MCF 10A (cell line): ENCODE measurements around the gene GLRA2. TPM values are rescaled to one million over a fixed set of nuclear protein-coding genes. Genes with fewer than 3 reads are reported as not detected.

Experiments
- BruUV-seq: library from RNA; stranded (reverse); fragments of 400-500 nt; replicated peaks from 2 replicates; lab custom pipeline; 2021; lab: Mats Ljungman, UMichigan
- CTCF ChIA-PET: fragments of 300-600 bp; sonication (Branson Sonifier 250); formaldehyde crosslinking; extraction: SDS; loops from one replicate; lab custom pipeline; 2021; ENCODE audit warnings: antibody characterized with exemption, inconsistent platforms; lab: Yijun Ruan, JAX
- POLR2A ChIA-PET: fragments of 300-600, 350-650 bp; sonication (Branson Sonifier 250); formaldehyde crosslinking; extraction: SDS; loops from one replicate; lab custom pipeline; 2020; ENCODE audit warnings: antibody characterized with exemption, inconsistent platforms; lab: Yijun Ruan, JAX
- DNase-seq: peaks from one replicate; pipeline ENCODE4 v3.0.0-alpha.2; 2018; ENCODE audit not compliant: unreplicated experiment
- H3K27ac Mint-ChIP-seq: one replicate; pipeline ENCODE4 v1.8.0; 2022; ENCODE audit warnings: mild to moderate bottlenecking, low read depth, mixed read lengths; ENCODE audit not compliant: unreplicated experiment
- H3K27me3 Mint-ChIP-seq: one replicate; pipeline ENCODE4 v1.8.0; 2022; ENCODE audit warnings: mixed read lengths; ENCODE audit not compliant: insufficient read depth, unreplicated experiment
- H3K36me3 Mint-ChIP-seq: one replicate; pipeline ENCODE4 v1.8.0; 2022; ENCODE audit warnings: mild to moderate bottlenecking, moderate library complexity, mixed read lengths; ENCODE audit not compliant: insufficient read depth, unreplicated experiment
- H3K4me1 Mint-ChIP-seq: one replicate; pipeline ENCODE4 v1.8.0; 2022; ENCODE audit warnings: mixed read lengths; ENCODE audit not compliant: insufficient read depth, unreplicated experiment
- H3K4me3 Mint-ChIP-seq: one replicate; pipeline ENCODE4 v1.8.0; 2022; ENCODE audit warnings: mild to moderate bottlenecking, moderate library complexity, mixed read lengths; ENCODE audit not compliant: unreplicated experiment
- H3K9me3 Mint-ChIP-seq: one replicate; pipeline ENCODE4 v1.8.0; 2022; ENCODE audit warnings: mixed read lengths; ENCODE audit not compliant: unreplicated experiment
- intact Hi-C: fragments of 100-400 bp; cut with micrococcal nuclease; formaldehyde crosslinking; loops from 2 replicates; pipeline ENCODE4 v1.14.1; 2022
- total RNA-seq: library from RNA; stranded (reverse); gene quantifications from 2 replicates; pipeline ENCODE4 v1.2.3, GENCODE V29; 2022
- TF ChIP-seq, protein P1 (sequence below): fragments of 200-600 bp; IDR thresholded peaks from one replicate; pipeline ENCODE4 v1.8.0; 2022; ENCODE audit warnings: antibody characterized with exemption, mild to moderate bottlenecking; ENCODE audit not compliant: unreplicated experiment

The GLRA2 gene
- total RNA-seq, 1 experiment from 2014 or later: not detected

DNA sequence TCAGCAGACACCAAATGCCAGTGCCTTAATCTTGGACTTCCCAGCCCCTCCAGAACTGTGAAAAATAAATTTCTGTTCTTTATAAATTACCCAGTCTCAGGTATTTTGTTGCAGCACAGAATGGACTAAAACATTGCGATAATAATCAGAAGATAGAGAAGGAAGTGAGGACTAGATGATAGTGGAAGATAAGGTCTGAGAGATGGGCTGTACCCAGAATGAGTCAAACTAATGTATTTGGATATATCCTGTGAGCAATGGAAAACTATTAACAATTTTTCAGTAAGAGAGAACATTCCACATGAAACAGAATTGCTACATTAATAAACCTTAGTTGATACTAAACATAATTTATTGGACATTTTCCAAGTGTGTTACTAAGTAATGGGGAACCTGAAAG lies 250.2 kb downstream of the GLRA2 start:
- no TSS peak for BruUV-seq
- peaks cover 26% of the 10 kb centered on the region for H3K27me3 Mint-ChIP-seq
- TF ChIP-seq, protein P1, sequence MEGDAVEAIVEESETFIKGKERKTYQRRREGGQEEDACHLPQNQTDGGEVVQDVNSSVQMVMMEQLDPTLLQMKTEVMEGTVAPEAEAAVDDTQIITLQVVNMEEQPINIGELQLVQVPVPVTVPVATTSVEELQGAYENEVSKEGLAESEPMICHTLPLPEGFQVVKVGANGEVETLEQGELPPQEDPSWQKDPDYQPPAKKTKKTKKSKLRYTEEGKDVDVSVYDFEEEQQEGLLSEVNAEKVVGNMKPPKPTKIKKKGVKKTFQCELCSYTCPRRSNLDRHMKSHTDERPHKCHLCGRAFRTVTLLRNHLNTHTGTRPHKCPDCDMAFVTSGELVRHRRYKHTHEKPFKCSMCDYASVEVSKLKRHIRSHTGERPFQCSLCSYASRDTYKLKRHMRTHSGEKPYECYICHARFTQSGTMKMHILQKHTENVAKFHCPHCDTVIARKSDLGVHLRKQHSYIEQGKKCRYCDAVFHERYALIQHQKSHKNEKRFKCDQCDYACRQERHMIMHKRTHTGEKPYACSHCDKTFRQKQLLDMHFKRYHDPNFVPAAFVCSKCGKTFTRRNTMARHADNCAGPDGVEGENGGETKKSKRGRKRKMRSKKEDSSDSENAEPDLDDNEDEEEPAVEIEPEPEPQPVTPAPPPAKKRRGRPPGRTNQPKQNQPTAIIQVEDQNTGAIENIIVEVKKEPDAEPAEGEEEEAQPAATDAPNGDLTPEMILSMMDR: no peak
- no peaks in the 10 kb centered on the region for H3K9me3 Mint-ChIP-seq
- peaks cover 10% of the 10 kb centered on the region for H3K4me1 Mint-ChIP-seq
- ChIA-PET CTCF (no interaction called here), POLR2A (no interaction called here)
- no peak for DNase-seq
- H3K4me3 Mint-ChIP-seq: no peak overlapping the region
- no peak overlapping the region for H3K27ac Mint-ChIP-seq
- no peaks in the 10 kb centered on the region for H3K36me3 Mint-ChIP-seq
- intact Hi-C loops: no loop called here
